ENCODE results near the gene TPCN1.

GRCh38 chr12:113185180-113186032 is 35.9 kb upstream of the TPCN1 start, which contains the start of the genes DDX54 and RITA1:
- TF ChIP-seq, protein P1, sequence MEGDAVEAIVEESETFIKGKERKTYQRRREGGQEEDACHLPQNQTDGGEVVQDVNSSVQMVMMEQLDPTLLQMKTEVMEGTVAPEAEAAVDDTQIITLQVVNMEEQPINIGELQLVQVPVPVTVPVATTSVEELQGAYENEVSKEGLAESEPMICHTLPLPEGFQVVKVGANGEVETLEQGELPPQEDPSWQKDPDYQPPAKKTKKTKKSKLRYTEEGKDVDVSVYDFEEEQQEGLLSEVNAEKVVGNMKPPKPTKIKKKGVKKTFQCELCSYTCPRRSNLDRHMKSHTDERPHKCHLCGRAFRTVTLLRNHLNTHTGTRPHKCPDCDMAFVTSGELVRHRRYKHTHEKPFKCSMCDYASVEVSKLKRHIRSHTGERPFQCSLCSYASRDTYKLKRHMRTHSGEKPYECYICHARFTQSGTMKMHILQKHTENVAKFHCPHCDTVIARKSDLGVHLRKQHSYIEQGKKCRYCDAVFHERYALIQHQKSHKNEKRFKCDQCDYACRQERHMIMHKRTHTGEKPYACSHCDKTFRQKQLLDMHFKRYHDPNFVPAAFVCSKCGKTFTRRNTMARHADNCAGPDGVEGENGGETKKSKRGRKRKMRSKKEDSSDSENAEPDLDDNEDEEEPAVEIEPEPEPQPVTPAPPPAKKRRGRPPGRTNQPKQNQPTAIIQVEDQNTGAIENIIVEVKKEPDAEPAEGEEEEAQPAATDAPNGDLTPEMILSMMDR (IDR thresholded peaks at IDR 0.05): no peak
- TF ChIP-seq POLR2A (IDR thresholded peaks at IDR 0.05): peak in 1 of 2 donors; percentile 39
